ENCODE measurements around the gene S1PR2.

DNA sequence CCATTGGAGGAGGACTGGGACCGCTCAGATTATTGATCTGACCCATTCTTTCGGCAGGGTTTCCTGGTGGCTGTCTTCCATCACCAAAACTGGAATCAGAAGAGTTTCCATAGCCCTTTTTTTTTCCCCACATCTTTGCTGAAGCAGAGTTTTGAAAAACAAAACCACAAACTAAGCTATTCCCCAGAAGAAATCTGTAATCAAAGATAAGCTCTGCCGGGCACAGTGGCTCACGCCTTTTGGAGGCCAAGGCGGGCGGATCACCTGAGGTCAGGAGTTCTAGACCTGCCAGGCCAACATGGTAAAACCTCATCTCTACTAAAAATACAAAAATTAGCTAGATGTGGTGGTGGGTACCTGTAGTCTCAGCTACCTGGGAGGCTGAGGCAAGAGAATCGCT lies 35.6 kb upstream of the S1PR2 start:
- TF ChIP-seq, protein P1, sequence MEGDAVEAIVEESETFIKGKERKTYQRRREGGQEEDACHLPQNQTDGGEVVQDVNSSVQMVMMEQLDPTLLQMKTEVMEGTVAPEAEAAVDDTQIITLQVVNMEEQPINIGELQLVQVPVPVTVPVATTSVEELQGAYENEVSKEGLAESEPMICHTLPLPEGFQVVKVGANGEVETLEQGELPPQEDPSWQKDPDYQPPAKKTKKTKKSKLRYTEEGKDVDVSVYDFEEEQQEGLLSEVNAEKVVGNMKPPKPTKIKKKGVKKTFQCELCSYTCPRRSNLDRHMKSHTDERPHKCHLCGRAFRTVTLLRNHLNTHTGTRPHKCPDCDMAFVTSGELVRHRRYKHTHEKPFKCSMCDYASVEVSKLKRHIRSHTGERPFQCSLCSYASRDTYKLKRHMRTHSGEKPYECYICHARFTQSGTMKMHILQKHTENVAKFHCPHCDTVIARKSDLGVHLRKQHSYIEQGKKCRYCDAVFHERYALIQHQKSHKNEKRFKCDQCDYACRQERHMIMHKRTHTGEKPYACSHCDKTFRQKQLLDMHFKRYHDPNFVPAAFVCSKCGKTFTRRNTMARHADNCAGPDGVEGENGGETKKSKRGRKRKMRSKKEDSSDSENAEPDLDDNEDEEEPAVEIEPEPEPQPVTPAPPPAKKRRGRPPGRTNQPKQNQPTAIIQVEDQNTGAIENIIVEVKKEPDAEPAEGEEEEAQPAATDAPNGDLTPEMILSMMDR (IDR thresholded peaks at IDR 0.05) = no peak
- TF ChIP-seq POLR2A (IDR thresholded peaks at IDR 0.05) = no peak
- TF ChIP-seq POLR2AphosphoS5 (IDR thresholded peaks at IDR 0.05) = no peak
- TF ChIP-seq EP300 (IDR thresholded peaks at IDR 0.05) = no peak
